Neural cell (in vitro differentiated cells): ENCODE results near the gene ZSWIM7.

Source experiments
- EP300 ChIP-seq: fragments of 450-650 bp; conservative IDR thresholded peaks from 2 replicates; pipeline ENCODE4 v1.6.1; 2014; ENCODE audit warnings: antibody characterized with exemption, mild to moderate bottlenecking, moderate library complexity; ENCODE audit not compliant: poor library complexity, severe bottlenecking
- EZH2 ChIP-seq: fragments of 200-600, 300-800 bp; shearing (Covaris generic), sonication (generic); IDR thresholded peaks from 2 replicates; pipeline ENCODE4 v1.6.1; 2014; ENCODE audit warnings: antibody characterized with exemption, low read length, borderline replicate concordance, mild to moderate bottlenecking; ENCODE audit not compliant: insufficient read depth, poor library complexity, severe bottlenecking
- RAD21 ChIP-seq: fragments of 450-650 bp; conservative IDR thresholded peaks from 2 replicates; pipeline ENCODE4 v1.6.1; 2014; ENCODE audit warnings: antibody characterized with exemption, mild to moderate bottlenecking, moderate library complexity
- TAF1 ChIP-seq: IDR thresholded peaks from 2 replicates; pipeline ENCODE4 v1.6.1; 2012; ENCODE audit warnings: low read depth
- TF ChIP-seq, protein P1 (sequence below): fragments of 450-650 bp; IDR thresholded peaks from 2 replicates; pipeline ENCODE4 v1.5.1; 2014; ENCODE audit warnings: antibody characterized with exemption, mild to moderate bottlenecking, moderate library complexity; ENCODE audit not compliant: poor library complexity, severe bottlenecking
- TF ChIP-seq, protein P2 (sequence below): IDR thresholded peaks from 2 replicates; pipeline ENCODE4 v1.6.1; 2012; ENCODE audit warnings: borderline replicate concordance

DNA sequence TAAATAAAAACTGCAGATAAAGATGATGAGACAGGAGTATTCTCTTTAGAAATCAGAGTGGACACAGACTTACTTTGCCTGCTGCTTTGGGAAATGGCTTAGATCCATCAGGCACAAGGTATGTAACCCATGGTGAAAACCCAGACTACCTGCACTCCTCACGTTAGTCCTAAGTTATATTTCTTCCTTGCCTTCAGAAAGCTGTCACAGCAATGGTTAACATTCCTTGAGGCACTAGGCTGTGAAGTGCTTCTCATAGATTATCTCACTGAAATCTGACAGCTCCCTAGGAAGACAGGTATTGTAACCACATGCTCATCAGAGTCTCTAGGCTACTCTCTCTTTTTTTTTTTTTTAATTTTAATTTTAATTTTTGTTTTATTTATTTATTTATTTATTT lies 20.9 kb downstream of the ZSWIM7 start:
- TF ChIP-seq, protein P1, sequence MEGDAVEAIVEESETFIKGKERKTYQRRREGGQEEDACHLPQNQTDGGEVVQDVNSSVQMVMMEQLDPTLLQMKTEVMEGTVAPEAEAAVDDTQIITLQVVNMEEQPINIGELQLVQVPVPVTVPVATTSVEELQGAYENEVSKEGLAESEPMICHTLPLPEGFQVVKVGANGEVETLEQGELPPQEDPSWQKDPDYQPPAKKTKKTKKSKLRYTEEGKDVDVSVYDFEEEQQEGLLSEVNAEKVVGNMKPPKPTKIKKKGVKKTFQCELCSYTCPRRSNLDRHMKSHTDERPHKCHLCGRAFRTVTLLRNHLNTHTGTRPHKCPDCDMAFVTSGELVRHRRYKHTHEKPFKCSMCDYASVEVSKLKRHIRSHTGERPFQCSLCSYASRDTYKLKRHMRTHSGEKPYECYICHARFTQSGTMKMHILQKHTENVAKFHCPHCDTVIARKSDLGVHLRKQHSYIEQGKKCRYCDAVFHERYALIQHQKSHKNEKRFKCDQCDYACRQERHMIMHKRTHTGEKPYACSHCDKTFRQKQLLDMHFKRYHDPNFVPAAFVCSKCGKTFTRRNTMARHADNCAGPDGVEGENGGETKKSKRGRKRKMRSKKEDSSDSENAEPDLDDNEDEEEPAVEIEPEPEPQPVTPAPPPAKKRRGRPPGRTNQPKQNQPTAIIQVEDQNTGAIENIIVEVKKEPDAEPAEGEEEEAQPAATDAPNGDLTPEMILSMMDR = no peak
- TF ChIP-seq EZH2 (no peak), EP300 (no peak), TAF1 (no peak), RAD21 (no peak)
- TF ChIP-seq, protein P2, sequence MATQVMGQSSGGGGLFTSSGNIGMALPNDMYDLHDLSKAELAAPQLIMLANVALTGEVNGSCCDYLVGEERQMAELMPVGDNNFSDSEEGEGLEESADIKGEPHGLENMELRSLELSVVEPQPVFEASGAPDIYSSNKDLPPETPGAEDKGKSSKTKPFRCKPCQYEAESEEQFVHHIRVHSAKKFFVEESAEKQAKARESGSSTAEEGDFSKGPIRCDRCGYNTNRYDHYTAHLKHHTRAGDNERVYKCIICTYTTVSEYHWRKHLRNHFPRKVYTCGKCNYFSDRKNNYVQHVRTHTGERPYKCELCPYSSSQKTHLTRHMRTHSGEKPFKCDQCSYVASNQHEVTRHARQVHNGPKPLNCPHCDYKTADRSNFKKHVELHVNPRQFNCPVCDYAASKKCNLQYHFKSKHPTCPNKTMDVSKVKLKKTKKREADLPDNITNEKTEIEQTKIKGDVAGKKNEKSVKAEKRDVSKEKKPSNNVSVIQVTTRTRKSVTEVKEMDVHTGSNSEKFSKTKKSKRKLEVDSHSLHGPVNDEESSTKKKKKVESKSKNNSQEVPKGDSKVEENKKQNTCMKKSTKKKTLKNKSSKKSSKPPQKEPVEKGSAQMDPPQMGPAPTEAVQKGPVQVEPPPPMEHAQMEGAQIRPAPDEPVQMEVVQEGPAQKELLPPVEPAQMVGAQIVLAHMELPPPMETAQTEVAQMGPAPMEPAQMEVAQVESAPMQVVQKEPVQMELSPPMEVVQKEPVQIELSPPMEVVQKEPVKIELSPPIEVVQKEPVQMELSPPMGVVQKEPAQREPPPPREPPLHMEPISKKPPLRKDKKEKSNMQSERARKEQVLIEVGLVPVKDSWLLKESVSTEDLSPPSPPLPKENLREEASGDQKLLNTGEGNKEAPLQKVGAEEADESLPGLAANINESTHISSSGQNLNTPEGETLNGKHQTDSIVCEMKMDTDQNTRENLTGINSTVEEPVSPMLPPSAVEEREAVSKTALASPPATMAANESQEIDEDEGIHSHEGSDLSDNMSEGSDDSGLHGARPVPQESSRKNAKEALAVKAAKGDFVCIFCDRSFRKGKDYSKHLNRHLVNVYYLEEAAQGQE = no peak
